CD14-positive monocyte (primary cell): ENCODE results near the gene STEEP1. TPM values are rescaled to one million over a fixed set of nuclear protein-coding genes. Genes with fewer than 3 reads are reported as not detected.

Experiments
- DNase-seq, 3 donors: peaks; one replicate each; pipeline ENCODE4 v3.0.0-alpha.2; 2011 to 2022
- H2AFZ ChIP-seq: 2 replicates; pipeline ENCODE4 v1.6.0; 2012; ENCODE audit warnings: mild to moderate bottlenecking, low read depth, low read length, inconsistent platforms; ENCODE audit not compliant: insufficient read depth, poor library complexity, severe bottlenecking
- H3K27ac ChIP-seq, 2 donors: 1 replicate in 1 of 2; 2 replicates in 1 of 2; pipeline ENCODE4 v1.5.1; 2012 to 2013; ENCODE audit warnings: low read length in 2 of 2, control low read depth in 1 of 2, inconsistent platforms in 1 of 2, low read depth in 1 of 2, mild to moderate bottlenecking in 1 of 2
- H3K27me3 ChIP-seq, 2 donors: one replicate each; pipeline versions ENCODE4 v1.6.0 to v1.6.1; 2011 to 2013; ENCODE audit warnings: low read length in 2 of 2; ENCODE audit not compliant: control insufficient read depth in 2 of 2, insufficient read depth in 2 of 2
- H3K36me3 ChIP-seq, 2 donors: replicated peaks in 1 of 2; 1 replicate in 1 of 2; 2 replicates in 1 of 2; pipeline versions ENCODE4 v1.5.1 to v1.6.1; 2012 to 2013; ENCODE audit warnings: low read length in 2 of 2, control low read depth in 1 of 2, inconsistent platforms in 1 of 2, mild to moderate bottlenecking in 1 of 2; ENCODE audit not compliant: insufficient read depth in 2 of 2, control insufficient read depth in 1 of 2
- H3K4me1 ChIP-seq, 2 donors: 1 replicate in 1 of 2; 2 replicates in 1 of 2; pipeline versions ENCODE4 v1.5.1 to v1.6.1; 2012 to 2013; ENCODE audit warnings: low read length in 2 of 2, control low read depth in 1 of 2, inconsistent platforms in 1 of 2, mild to moderate bottlenecking in 1 of 2, moderate library complexity in 1 of 2; ENCODE audit not compliant: insufficient read depth in 2 of 2, control insufficient read depth in 1 of 2
- H3K4me2 ChIP-seq: replicated peaks from 2 replicates; pipeline ENCODE3; 2012; ENCODE audit warnings: low read length, moderate library complexity, mild to moderate bottlenecking; ENCODE audit not compliant: poor library complexity, severe bottlenecking; ENCODE audit errors: extremely low read depth
- H3K4me3 ChIP-seq, 3 experiments: fragments of 200-600 bp in 1 of 3; sonication (generic) in 1 of 3; replicated peaks in 1 of 3; 1 replicate in 2 of 3; 2 replicates in 1 of 3; pipeline ENCODE4 v1.5.1; 2011 to 2013; ENCODE audit warnings: low read length in 3 of 3, mild to moderate bottlenecking in 3 of 3, control low read depth in 2 of 3, low read depth in 2 of 3, inconsistent platforms in 1 of 3, moderate library complexity in 1 of 3
- H3K79me2 ChIP-seq: 2 replicates; pipeline ENCODE4 v1.6.0; 2012; ENCODE audit warnings: mild to moderate bottlenecking, control low read depth, inconsistent platforms, low read length, moderate library complexity; ENCODE audit not compliant: insufficient read depth
- H3K9ac ChIP-seq: 2 replicates; pipeline ENCODE4 v1.6.0; 2017; ENCODE audit warnings: low read length, mild to moderate bottlenecking; ENCODE audit not compliant: insufficient read depth, poor library complexity, severe bottlenecking
- H3K9me3 ChIP-seq, 2 donors: replicated peaks in 1 of 2; 1 replicate in 1 of 2; 2 replicates in 1 of 2; pipeline versions ENCODE4 v1.5.1 to v1.6.1; 2012 to 2013; ENCODE audit warnings: low read length in 2 of 2, control low read depth in 1 of 2; ENCODE audit not compliant: control insufficient read depth in 1 of 2, insufficient read depth in 1 of 2
- H4K20me1 ChIP-seq: 2 replicates; pipeline ENCODE4 v1.6.0; 2012; ENCODE audit warnings: mild to moderate bottlenecking, low read length, control low read depth, moderate library complexity; ENCODE audit not compliant: insufficient read depth
- H3K27ac Mint-ChIP-seq, 7 donors: one replicate each; pipeline ENCODE4 v1.8.0; 2020; ENCODE audit warnings: mild to moderate bottlenecking in 7 of 7, mixed read lengths in 7 of 7, moderate library complexity in 6 of 7, inconsistent platforms in 2 of 7
- H3K27me3 Mint-ChIP-seq, 3 donors: one replicate each; pipeline ENCODE4 v1.8.0; 2021 to 2022; ENCODE audit warnings: low read depth in 3 of 3, mild to moderate bottlenecking in 3 of 3, mixed read lengths in 3 of 3, moderate library complexity in 3 of 3, inconsistent platforms in 1 of 3
- H3K36me3 Mint-ChIP-seq, 2 donors: one replicate each; pipeline ENCODE4 v1.8.0; 2020; ENCODE audit warnings: mixed read lengths in 2 of 2, inconsistent platforms in 1 of 2, mild to moderate bottlenecking in 1 of 2
- H3K4me1 Mint-ChIP-seq: one replicate; pipeline ENCODE4 v1.8.0; 2020; ENCODE audit warnings: mild to moderate bottlenecking, mixed read lengths
- H3K4me3 Mint-ChIP-seq, 2 donors: one replicate each; pipeline ENCODE4 v1.8.0; 2020; ENCODE audit warnings: mild to moderate bottlenecking in 2 of 2, mixed read lengths in 2 of 2, moderate library complexity in 1 of 2
- H3K9me3 Mint-ChIP-seq, 7 donors: one replicate each; pipeline ENCODE4 v1.8.0; 2020 to 2022; ENCODE audit warnings: mixed read lengths in 7 of 7, mild to moderate bottlenecking in 6 of 7, moderate library complexity in 6 of 7, inconsistent platforms in 2 of 7
- CTCF ChIP-seq: fragments of 200-600 bp; IDR thresholded peaks from one replicate; pipeline ENCODE4 v1.8.0; 2022; ENCODE audit warnings: antibody characterized with exemption, mild to moderate bottlenecking
- WGBS: methylation state at CpG from one replicate; pipeline ENCODE4 v1.1.5; 2013; ENCODE audit warnings: missing lambda C conversion rate; ENCODE audit not compliant: insufficient coverage; 5-methylcytosine and 5-hydroxymethylcytosine counted together
- intact Hi-C, 2 donors: fragments of 100-400 bp; cut with micrococcal nuclease; formaldehyde crosslinking; loops; one replicate each; pipeline versions ENCODE4 v1.15.0 to v1.15.1; 2023
- polyA plus RNA-seq, 3 donors: library from polyadenylated mRNA; depleted of rRNA in 1 of 3; unstranded in 2 of 3; stranded (reverse) in 1 of 3; fragments of 300-500 nt in 2 of 3; fragments of >200 nt in 1 of 3; fragmentation: Illumina TruSeq in 2 of 3; gene quantifications; 1 replicate in 2 of 3; 2 replicates in 1 of 3; pipeline ENCODE4 v1.2.3, GENCODE V29; 2012 to 2021

STEEP1 gene
- polyA plus RNA-seq, 3 donors = 10.6 to 13.2 (median 12.6) TPM

DNA sequence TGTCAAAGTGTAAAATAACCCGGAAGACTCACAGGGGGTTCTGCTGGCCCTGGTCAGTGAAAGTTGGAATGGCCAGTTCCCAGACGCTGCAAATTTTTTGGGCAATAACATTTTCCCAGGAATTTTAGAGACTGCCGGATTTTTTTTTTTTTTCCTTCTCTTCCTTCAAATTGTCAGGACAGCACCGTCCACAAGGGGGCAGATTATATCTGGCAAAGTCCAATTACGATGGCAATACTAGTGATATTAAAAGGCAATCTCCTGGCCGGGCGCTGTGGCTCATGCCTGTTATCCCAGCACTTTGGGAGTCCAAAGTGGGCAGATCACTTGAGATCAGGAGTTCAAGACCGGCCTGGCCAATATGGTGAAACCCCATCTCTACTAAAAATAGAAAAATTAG is 76.5 kb downstream of the STEEP1 start:
- Histone ChIP-seq H3K4me2 (no peak overlapping the region), H3K9me3 (no peaks in the 10 kb centered on the region), H2AFZ (no peak overlapping the region), H3K4me3 (no peak overlapping the region), H3K36me3 (no peaks in the 10 kb centered on the region), H3K79me2 (no peaks in the 10 kb centered on the region), H3K4me1 (no peaks in the 10 kb centered on the region), H3K9ac (no peak overlapping the region), H3K27me3 (no peaks in the 10 kb centered on the region), H4K20me1 (no peaks in the 10 kb centered on the region), H3K27ac (no peak overlapping the region)
- DNase-seq = peak; percentile 17 to 30 (median 23)
- WGBS = 0% methylated on average over 2 of the region's 8 CpGs
- H3K4me1 Mint-ChIP-seq = no peaks in the 10 kb centered on the region
- H3K27me3 Mint-ChIP-seq = peaks cover 0 to 17% (median 0%) of the 10 kb centered on the region in 3 donors
- no peaks in the 10 kb centered on the region for H3K9me3 Mint-ChIP-seq
- no peak overlapping the region for H3K27ac Mint-ChIP-seq
- no peaks in the 10 kb centered on the region for H3K36me3 Mint-ChIP-seq
- intact Hi-C loops = no loop called here
- TF ChIP-seq CTCF = peak; percentile 51
- no peak overlapping the region for H3K4me3 Mint-ChIP-seq

Other genes with a start within 250 kb of the STEEP1 start
- gene SLC25A43, start 166.1 kb downstream of the STEEP1 start, polyA plus RNA-seq = 1 to 10 TPM; 6.8 to 9.2 (median 8.6) TPM
- 100 to 1,000 TPM; 436 to 491 (median 468) TPM for gene SLC25A5, start 97.0 kb downstream of the STEEP1 start, polyA plus RNA-seq
- gene UBE2A, start 9.2 kb upstream of the STEEP1 start, polyA plus RNA-seq = 10 to 100 TPM; 68.7 to 91.4 (median 74.1) TPM
- 1 to 10 TPM; 1.3 to 4.7 (median 2.4) TPM for gene NKRF, start 41.0 kb upstream of the STEEP1 start, polyA plus RNA-seq
- 10 to 100 TPM; 21.8 to 52.7 (median 31.1) TPM for gene SEPTIN6, start 127.8 kb upstream of the STEEP1 start, polyA plus RNA-seq
- gene SOWAHD, start 193.2 kb upstream of the STEEP1 start, polyA plus RNA-seq = 1 to 10 TPM; 3.8 to 7.4 (median 4.0) TPM
- gene RPL39, start 226.2 kb upstream of the STEEP1 start, polyA plus RNA-seq = 1,000 to 10,000 TPM; 1,908 to 2,198 (median 1,931) TPM